HepG2 (cell line): ENCODE measurements around the gene AGR3. TPM values are rescaled to one million over a fixed set of nuclear protein-coding genes. Genes with fewer than 3 reads are reported as not detected.

Experiments
- EED ChIP-seq: sonication (generic); formaldehyde crosslinking; IDR thresholded peaks from 2 replicates; pipeline ENCODE4 v1.5.0; 2020; ENCODE audit warnings: mild to moderate bottlenecking, missing genetic modification reagents
- ETV6 ChIP-seq: sonication (generic); formaldehyde crosslinking; conservative IDR thresholded peaks from 2 replicates; pipeline ENCODE4 v1.4.0; 2020; ENCODE audit warnings: missing genetic modification reagents
- FOSL2 ChIP-seq: sonication (generic); formaldehyde crosslinking; IDR thresholded peaks from 2 replicates; pipeline ENCODE4 v1.4.0; 2020; ENCODE audit warnings: missing genetic modification reagents
- FOXA3 ChIP-seq: IDR thresholded peaks from 2 replicates; pipeline ENCODE4 v1.6.1; 2016; ENCODE audit warnings: missing genetic modification reagents, missing compliant biosample characterization
- HNF4G ChIP-seq, 2 experiments: sonication (generic) in 1 of 2; formaldehyde crosslinking in 1 of 2; IDR thresholded peaks; 2 replicates each; pipeline versions ENCODE4 v1.4.0 to v1.6.1; 2011 to 2020; ENCODE audit warnings: borderline replicate concordance in 2 of 2, low read depth in 2 of 2, mild to moderate bottlenecking in 2 of 2, low read length in 1 of 2, missing genetic modification reagents in 1 of 2, moderate library complexity in 1 of 2
- KAT8 ChIP-seq: IDR thresholded peaks from 2 replicates; pipeline ENCODE4 v1.6.1; 2016; ENCODE audit warnings: missing genetic modification reagents, missing compliant biosample characterization
- SMAD3 ChIP-seq: sonication (generic); formaldehyde crosslinking; IDR thresholded peaks from 2 replicates; pipeline ENCODE4 v1.4.0; 2020; ENCODE audit warnings: missing genetic modification reagents
- SNAI1 ChIP-seq: sonication (generic); formaldehyde crosslinking; IDR thresholded peaks from 2 replicates; pipeline ENCODE4 v1.5.0; 2020; ENCODE audit warnings: mild to moderate bottlenecking, missing genetic modification reagents, borderline replicate concordance
- SRF ChIP-seq: IDR thresholded peaks from 2 replicates; pipeline ENCODE4 v1.6.1; 2011; ENCODE audit warnings: mild to moderate bottlenecking, low read depth, low read length, moderate library complexity
- TCF12 ChIP-seq, 2 experiments: fragments of 450-650 bp in 1 of 2; sonication (generic) in 1 of 2; formaldehyde crosslinking in 1 of 2; IDR thresholded peaks; 2 replicates each; pipeline versions ENCODE4 v1.6.1 to v1.8.0; 2017 to 2022; ENCODE audit warnings: antibody characterized with exemption in 1 of 2, mild to moderate bottlenecking in 1 of 2, missing genetic modification reagents in 1 of 2, moderate library complexity in 1 of 2
- TGIF2 ChIP-seq: IDR thresholded peaks from 2 replicates; pipeline ENCODE4 v1.6.1; 2016; ENCODE audit warnings: control low read depth, missing compliant biosample characterization
- TOE1 ChIP-seq: sonication (generic); formaldehyde crosslinking; IDR thresholded peaks from 2 replicates; pipeline ENCODE4 v1.4.0; 2020; ENCODE audit warnings: mild to moderate bottlenecking, missing genetic modification reagents
- TOPORS ChIP-seq: sonication (generic); formaldehyde crosslinking; IDR thresholded peaks from 2 replicates; pipeline ENCODE4 v1.8.0; 2023; ENCODE audit warnings: mild to moderate bottlenecking, missing genetic modification reagents
- ZBTB38 ChIP-seq: sonication (generic); formaldehyde crosslinking; IDR thresholded peaks from 2 replicates; pipeline ENCODE4 v1.5.1; 2020; ENCODE audit warnings: mild to moderate bottlenecking, missing genetic modification reagents
- ZMYM2 ChIP-seq: sonication (generic); formaldehyde crosslinking; IDR thresholded peaks from 2 replicates; pipeline ENCODE4 v1.8.0; 2022; ENCODE audit warnings: mild to moderate bottlenecking, missing genetic modification reagents
- ZNF101 ChIP-seq: sonication (generic); formaldehyde crosslinking; IDR thresholded peaks from 2 replicates; pipeline ENCODE4 v1.4.0; 2020; ENCODE audit warnings: mild to moderate bottlenecking, low read depth, missing genetic modification reagents, borderline replicate concordance
- ZNF17 ChIP-seq: sonication (generic); formaldehyde crosslinking; IDR thresholded peaks from 2 replicates; pipeline ENCODE4 v1.5.0; 2020; ENCODE audit warnings: mild to moderate bottlenecking, missing genetic modification reagents
- ZNF253 ChIP-seq: sonication (generic); formaldehyde crosslinking; IDR thresholded peaks from 2 replicates; pipeline ENCODE4 v1.8.0; 2022; ENCODE audit warnings: mild to moderate bottlenecking, missing genetic modification reagents, borderline replicate concordance
- ZNF292 ChIP-seq: sonication (generic); formaldehyde crosslinking; IDR thresholded peaks from 2 replicates; pipeline ENCODE4 v1.8.1; 2022; ENCODE audit warnings: mild to moderate bottlenecking, low read depth, missing genetic modification reagents, borderline replicate concordance
- ZNF558 ChIP-seq: sonication (generic); formaldehyde crosslinking; IDR thresholded peaks from 2 replicates; pipeline ENCODE4 v1.9.0; 2022; ENCODE audit warnings: mild to moderate bottlenecking, missing genetic modification reagents, borderline replicate concordance
- ZNF567 ChIP-seq: sonication (generic); formaldehyde crosslinking; IDR thresholded peaks from 2 replicates; pipeline ENCODE4 v1.8.1; 2023; ENCODE audit warnings: mild to moderate bottlenecking, missing genetic modification reagents, borderline replicate concordance
- polyA plus RNA-seq, 8 experiments: library from polyadenylated mRNA; depleted of rRNA in 3 of 8; stranded (reverse) in 7 of 8; unstranded in 1 of 8; fragments of >200 nt; fragmentation: Illumina TruSeq in 4 of 8; extraction: Trizol in 4 of 8; gene quantifications; 2 replicates each; pipeline versions ENCODE4 v1.2.1 to v1.2.3, GENCODE V29; 2011 to 2016; ENCODE audit warnings: low read depth in 4 of 8, missing spikeins in 1 of 8, mixed read lengths in 1 of 8; ENCODE audit not compliant: insufficient read depth in 1 of 8
- total RNA-seq, 5 experiments: library from RNA; depleted of rRNA; stranded (reverse); fragments of >200 nt; fragmentation: Illumina TruSeq; extraction: Trizol; gene quantifications; 2 replicates each; pipeline ENCODE4 v1.2.3, GENCODE V29; 2016; ENCODE audit warnings: low read depth in 1 of 5
- TF ChIP-seq, protein P1 (sequence below): IDR thresholded peaks from 2 replicates; pipeline ENCODE4 v1.6.1; 2018; ENCODE audit warnings: missing genetic modification reagents
- TF ChIP-seq, protein P2 (sequence below): sonication (generic); formaldehyde crosslinking; IDR thresholded peaks from 2 replicates; pipeline ENCODE4 v1.8.0; 2022; ENCODE audit warnings: mild to moderate bottlenecking, missing genetic modification reagents, moderate library complexity
- TF ChIP-seq, protein P3 (sequence below): sonication (generic); formaldehyde crosslinking; IDR thresholded peaks from 2 replicates; pipeline ENCODE4 v1.5.0; 2020; ENCODE audit warnings: mild to moderate bottlenecking, missing genetic modification reagents
- TF ChIP-seq, protein P4 (sequence below): sonication (generic); formaldehyde crosslinking; IDR thresholded peaks from 2 replicates; pipeline ENCODE4 v1.9.0; 2022; ENCODE audit warnings: low read depth, missing genetic modification reagents

Gene AGR3
- total and polyA plus RNA-seq, 2 of the 13 experiments (the other 11 are each of a cell fraction or from before 2014, with no cell fraction given): not detected

DNA sequence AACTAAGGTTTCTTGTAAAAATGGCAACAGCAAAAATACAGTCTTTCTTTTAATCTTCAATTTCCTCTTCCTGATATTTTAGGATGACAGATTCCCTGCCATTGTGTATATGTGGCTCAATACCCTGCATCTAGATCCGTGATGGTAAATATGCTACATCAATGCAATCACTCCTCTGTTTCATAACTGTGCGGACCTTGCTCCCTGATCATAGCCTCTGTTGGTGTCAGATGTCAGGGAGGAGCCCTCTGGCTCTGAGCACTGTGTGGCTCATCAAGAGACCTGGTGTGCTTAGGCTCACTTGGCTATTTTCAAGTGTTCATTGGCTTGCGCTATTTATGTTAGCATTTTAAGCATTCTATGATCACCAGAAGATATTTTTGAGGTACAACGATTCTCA is 33.0 kb upstream of the AGR3 start (continued):
- TF ChIP-seq ZNF101 (no peak), SMAD3 (CRISPR knock-in tag) (peak; percentile 72; the same call in 1 of the 2 replicates), SNAI1 (CRISPR knock-in tag) (no peak), ZNF17 (CRISPR knock-in tag) (no peak), TOE1 (no peak), ETV6 (CRISPR knock-in tag) (no peak), TCF12 (IDR thresholded peaks at IDR 0.05) (no peak), TCF12 (CRISPR knock-in tag; IDR thresholded peaks at IDR 0.05) (no peak), TOPORS (CRISPR knock-in tag) (no peak), FOSL2 (peak; percentile 85), ZNF292 (CRISPR knock-in tag) (no peak), ZNF567 (CRISPR knock-in tag) (no peak), HNF4G (IDR thresholded peaks at IDR 0.05; ENCODE audit: borderline replicate concordance, low read depth, low read length) (peak; percentile 87), HNF4G (CRISPR knock-in tag; IDR thresholded peaks at IDR 0.05; ENCODE audit: borderline replicate concordance, low read depth) (peak; percentile 91), ZNF558 (CRISPR knock-in tag) (peak; percentile 100; the same call in 1 of the 2 replicates), TGIF2 (CRISPR knock-in tag) (no peak), FOXA3 (CRISPR knock-in tag) (peak; percentile 93), SRF (no peak), KAT8 (CRISPR knock-in tag) (0 out of 2 replicates have a peak, but pooled peaks have one; percentile 39), ZBTB38 (no peak), ZMYM2 (CRISPR knock-in tag) (no peak), ZNF253 (CRISPR knock-in tag) (no peak), EED (CRISPR knock-in tag) (no peak)
- TF ChIP-seq, protein P1, sequence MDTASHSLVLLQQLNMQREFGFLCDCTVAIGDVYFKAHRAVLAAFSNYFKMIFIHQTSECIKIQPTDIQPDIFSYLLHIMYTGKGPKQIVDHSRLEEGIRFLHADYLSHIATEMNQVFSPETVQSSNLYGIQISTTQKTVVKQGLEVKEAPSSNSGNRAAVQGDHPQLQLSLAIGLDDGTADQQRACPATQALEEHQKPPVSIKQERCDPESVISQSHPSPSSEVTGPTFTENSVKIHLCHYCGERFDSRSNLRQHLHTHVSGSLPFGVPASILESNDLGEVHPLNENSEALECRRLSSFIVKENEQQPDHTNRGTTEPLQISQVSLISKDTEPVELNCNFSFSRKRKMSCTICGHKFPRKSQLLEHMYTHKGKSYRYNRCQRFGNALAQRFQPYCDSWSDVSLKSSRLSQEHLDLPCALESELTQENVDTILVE (CRISPR knock-in tag): peak; percentile 67; the same call in 1 of the 2 replicates
- TF ChIP-seq, protein P2, sequence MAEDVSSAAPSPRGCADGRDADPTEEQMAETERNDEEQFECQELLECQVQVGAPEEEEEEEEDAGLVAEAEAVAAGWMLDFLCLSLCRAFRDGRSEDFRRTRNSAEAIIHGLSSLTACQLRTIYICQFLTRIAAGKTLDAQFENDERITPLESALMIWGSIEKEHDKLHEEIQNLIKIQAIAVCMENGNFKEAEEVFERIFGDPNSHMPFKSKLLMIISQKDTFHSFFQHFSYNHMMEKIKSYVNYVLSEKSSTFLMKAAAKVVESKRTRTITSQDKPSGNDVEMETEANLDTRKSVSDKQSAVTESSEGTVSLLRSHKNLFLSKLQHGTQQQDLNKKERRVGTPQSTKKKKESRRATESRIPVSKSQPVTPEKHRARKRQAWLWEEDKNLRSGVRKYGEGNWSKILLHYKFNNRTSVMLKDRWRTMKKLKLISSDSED (CRISPR knock-in tag): no peak
- TF ChIP-seq, protein P3, sequence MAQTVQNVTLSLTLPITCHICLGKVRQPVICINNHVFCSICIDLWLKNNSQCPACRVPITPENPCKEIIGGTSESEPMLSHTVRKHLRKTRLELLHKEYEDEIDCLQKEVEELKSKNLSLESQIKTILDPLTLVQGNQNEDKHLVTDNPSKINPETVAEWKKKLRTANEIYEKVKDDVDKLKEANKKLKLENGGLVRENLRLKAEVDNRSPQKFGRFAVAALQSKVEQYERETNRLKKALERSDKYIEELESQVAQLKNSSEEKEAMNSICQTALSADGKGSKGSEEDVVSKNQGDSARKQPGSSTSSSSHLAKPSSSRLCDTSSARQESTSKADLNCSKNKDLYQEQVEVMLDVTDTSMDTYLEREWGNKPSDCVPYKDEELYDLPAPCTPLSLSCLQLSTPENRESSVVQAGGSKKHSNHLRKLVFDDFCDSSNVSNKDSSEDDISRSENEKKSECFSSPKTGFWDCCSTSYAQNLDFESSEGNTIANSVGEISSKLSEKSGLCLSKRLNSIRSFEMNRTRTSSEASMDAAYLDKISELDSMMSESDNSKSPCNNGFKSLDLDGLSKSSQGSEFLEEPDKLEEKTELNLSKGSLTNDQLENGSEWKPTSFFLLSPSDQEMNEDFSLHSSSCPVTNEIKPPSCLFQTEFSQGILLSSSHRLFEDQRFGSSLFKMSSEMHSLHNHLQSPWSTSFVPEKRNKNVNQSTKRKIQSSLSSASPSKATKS (CRISPR knock-in tag): no peak
- TF ChIP-seq, protein P4, sequence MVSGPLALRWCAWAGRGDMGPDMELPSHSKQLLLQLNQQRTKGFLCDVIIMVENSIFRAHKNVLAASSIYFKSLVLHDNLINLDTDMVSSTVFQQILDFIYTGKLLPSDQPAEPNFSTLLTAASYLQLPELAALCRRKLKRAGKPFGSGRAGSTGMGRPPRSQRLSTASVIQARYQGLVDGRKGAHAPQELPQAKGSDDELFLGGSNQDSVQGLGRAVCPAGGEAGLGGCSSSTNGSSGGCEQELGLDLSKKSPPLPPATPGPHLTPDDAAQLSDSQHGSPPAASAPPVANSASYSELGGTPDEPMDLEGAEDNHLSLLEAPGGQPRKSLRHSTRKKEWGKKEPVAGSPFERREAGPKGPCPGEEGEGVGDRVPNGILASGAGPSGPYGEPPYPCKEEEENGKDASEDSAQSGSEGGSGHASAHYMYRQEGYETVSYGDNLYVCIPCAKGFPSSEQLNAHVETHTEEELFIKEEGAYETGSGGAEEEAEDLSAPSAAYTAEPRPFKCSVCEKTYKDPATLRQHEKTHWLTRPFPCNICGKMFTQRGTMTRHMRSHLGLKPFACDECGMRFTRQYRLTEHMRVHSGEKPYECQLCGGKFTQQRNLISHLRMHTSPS (CRISPR knock-in tag): no peak
